Endodermal cell (in vitro differentiated cells): ENCODE measurements around the gene FERMT3. TPM values are rescaled to one million over a fixed set of nuclear protein-coding genes. Genes with fewer than 3 reads are reported as not detected.
A peak's percentile ranks its signal among the peaks of the same experiment; 100 is the strongest.

Experiments
- DNase-seq: peaks from one replicate; pipeline ENCODE4 v3.0.0-alpha.2; 2017
- H3K27ac ChIP-seq: 2 replicates; pipeline ENCODE4 v1.5.1; 2013; ENCODE audit warnings: mild to moderate bottlenecking, low read depth, low read length, moderate library complexity
- H3K27me3 ChIP-seq: 2 replicates; pipeline ENCODE4 v1.6.1; 2013; ENCODE audit warnings: mild to moderate bottlenecking, low read length, moderate library complexity; ENCODE audit not compliant: insufficient read depth, control insufficient read depth, poor library complexity, severe bottlenecking
- H3K36me3 ChIP-seq: 2 replicates; pipeline ENCODE4 v1.7.0; 2013; ENCODE audit warnings: mild to moderate bottlenecking, low read length, moderate library complexity; ENCODE audit not compliant: control insufficient read depth, insufficient read depth
- H3K4me1 ChIP-seq: one replicate; pipeline ENCODE4 v1.7.0; 2013; ENCODE audit warnings: low read length; ENCODE audit not compliant: control insufficient read depth, insufficient read depth
- H3K4me3 ChIP-seq: 2 replicates; pipeline ENCODE4 v1.5.1; 2013; ENCODE audit warnings: mild to moderate bottlenecking, low read length, moderate library complexity
- H3K9ac ChIP-seq: 2 replicates; pipeline ENCODE4 v1.6.1; 2013; ENCODE audit warnings: mild to moderate bottlenecking, low read length, moderate library complexity; ENCODE audit not compliant: poor library complexity, severe bottlenecking; ENCODE audit errors: extremely low read depth
- H3K9me3 ChIP-seq: 2 replicates; pipeline ENCODE4 v1.6.1; 2013; ENCODE audit warnings: mild to moderate bottlenecking, low read length, moderate library complexity; ENCODE audit not compliant: control insufficient read depth
- H3K27ac Mint-ChIP-seq: 2 replicates; pipeline ENCODE4 v1.8.0; 2020; ENCODE audit warnings: mixed read lengths
- H3K27me3 Mint-ChIP-seq: 2 replicates; pipeline ENCODE4 v1.8.0; 2021; ENCODE audit warnings: mild to moderate bottlenecking, mixed read lengths; ENCODE audit not compliant: insufficient read depth
- H3K36me3 Mint-ChIP-seq: 2 replicates; pipeline ENCODE4 v1.8.0; 2020; ENCODE audit warnings: low read depth, mixed read lengths
- H3K4me1 Mint-ChIP-seq: 2 replicates; pipeline ENCODE4 v1.8.0; 2020; ENCODE audit warnings: mixed read lengths
- H3K4me3 Mint-ChIP-seq: 2 replicates; pipeline ENCODE4 v1.8.0; 2020; ENCODE audit warnings: mild to moderate bottlenecking, moderate library complexity, mixed read lengths
- H3K9me3 Mint-ChIP-seq: 2 replicates; pipeline ENCODE4 v1.8.0; 2020; ENCODE audit warnings: mild to moderate bottlenecking, mixed read lengths
- CTCF ChIP-seq: fragments of 200-600 bp; sonication (generic); conservative IDR thresholded peaks from 2 replicates; pipeline ENCODE4 v1.5.0; 2021; ENCODE audit warnings: antibody characterized with exemption, mild to moderate bottlenecking
- WGBS, 2 experiments: methylation state at CpG; one replicate each; pipeline versions ENCODE4 v1.1.5 to v1.1.7; 2013; ENCODE audit warnings: missing lambda C conversion rate in 2 of 2, mixed read lengths in 1 of 2; ENCODE audit not compliant: insufficient coverage in 1 of 2, insufficient read length in 1 of 2; 5-methylcytosine and 5-hydroxymethylcytosine counted together
- total RNA-seq, 2 donors: library from RNA; stranded (reverse); fragmentation: NEBNext Ultra II Directional in 1 of 2; extraction: Animal tissue kit (Norgen Biotek cat#: 25700) in 1 of 2; gene quantifications; 2 replicates in 1 of 2; 3 replicates in 1 of 2; pipeline ENCODE4 v1.2.1, GENCODE V29; 2021

The FERMT3 gene
- total RNA-seq, 2 donors from 2014 or later: 4.2 to 5.3 TPM

- Histone ChIP-seq H3K27ac (no peak overlapping the region), H3K9me3 (no peaks in the 10 kb centered on the region), H3K9ac (no peak overlapping the region), H3K4me1 (peaks cover 4% of the 10 kb centered on the region), H3K36me3 (peaks cover 5% of the 10 kb centered on the region), H3K27me3 (no peaks in the 10 kb centered on the region), H3K4me3 (no peak overlapping the region)
- Mint-ChIP-seq H3K36me3 (peaks cover 1% of the 10 kb centered on the region), H3K9me3 (no peaks in the 10 kb centered on the region), H3K27me3 (no peaks in the 10 kb centered on the region), H3K4me3 (no peak overlapping the region), H3K4me1 (peaks cover 10% of the 10 kb centered on the region), H3K27ac (no peak overlapping the region)
- WGBS, 2 experiments: 97% methylated on average over 13 to 24 of the region's 24 CpGs
- DNase-seq: no peak
- no peak for TF ChIP-seq CTCF
Measured at GRCh38 chr11:64223001-64223651, 16.6 kb downstream of the FERMT3 start.

- no peaks in the 10 kb centered on the region for H3K36me3 Mint-ChIP-seq
- peaks cover 10% of the 10 kb centered on the region for H3K4me1 Mint-ChIP-seq
- H3K9me3 Mint-ChIP-seq: no peaks in the 10 kb centered on the region
- no peaks in the 10 kb centered on the region for H3K27me3 Mint-ChIP-seq
- no peak overlapping the region for H3K9ac ChIP-seq
- DNase-seq: peak; percentile 45
- no peaks in the 10 kb centered on the region for H3K9me3 ChIP-seq
- peak overlapping the region; percentile 74 for H3K4me3 Mint-ChIP-seq
- H3K27ac Mint-ChIP-seq: no peak overlapping the region
- peaks cover 4% of the 10 kb centered on the region for H3K4me1 ChIP-seq
- H3K4me3 ChIP-seq: no peak overlapping the region
- 93 to 98% methylated on average over 13 to 17 of the region's 17 CpGs for WGBS, 2 experiments
- no peak overlapping the region for H3K27ac ChIP-seq
- TF ChIP-seq CTCF: no peak
- no peaks in the 10 kb centered on the region for H3K27me3 ChIP-seq
- H3K36me3 ChIP-seq: peaks cover 5% of the 10 kb centered on the region
Measured at GRCh38 chr11:64224151-64224890, 17.8 kb downstream of the FERMT3 start.

- H3K4me3 Mint-ChIP-seq: peak overlapping the region; percentile 74
- H3K36me3 Mint-ChIP-seq: no peaks in the 10 kb centered on the region
- H3K27me3 Mint-ChIP-seq: no peaks in the 10 kb centered on the region
- no peaks in the 10 kb centered on the region for H3K9me3 Mint-ChIP-seq
- H3K36me3 ChIP-seq: peaks cover 5% of the 10 kb centered on the region
- 84 to 86% methylated on average over 13 to 22 of the region's 22 CpGs for WGBS, 2 experiments
- H3K27ac Mint-ChIP-seq: peak overlapping the region; percentile 74
- no peak overlapping the region for H3K27ac ChIP-seq
- no peaks in the 10 kb centered on the region for H3K9me3 ChIP-seq
- H3K4me3 ChIP-seq: peak overlapping the region; percentile 92
- peaks cover 4% of the 10 kb centered on the region for H3K4me1 ChIP-seq
- H3K9ac ChIP-seq: peak overlapping the region; percentile 57
- peaks cover 11% of the 10 kb centered on the region for H3K4me1 Mint-ChIP-seq
- no peak for TF ChIP-seq CTCF
- peak; percentile 54 for DNase-seq
- no peaks in the 10 kb centered on the region for H3K27me3 ChIP-seq
Measured at GRCh38 chr11:64224891-64225607, 18.5 kb downstream of the FERMT3 start.
